HCT116 (cell line): ENCODE data around the gene COA7. TPM values are rescaled to one million over a fixed set of nuclear protein-coding genes. Genes with fewer than 3 reads are reported as not detected.

ENCODE experiments used
- ATAC-seq: fragments of 200-7000 bp; cut with Tn5 transposase; 2 replicates; pipeline ENCODE4 v1.9.1; 2020; ENCODE audit warnings: mild to moderate bottlenecking, moderate library complexity
- BruUV-seq: library from RNA; stranded (reverse); fragments of 400-500 nt; replicated peaks from 2 replicates; lab custom pipeline; 2021; lab: Mats Ljungman, UMichigan
- CTCF ChIA-PET: fragments of 300-600 bp; sonication (Branson Sonifier 250); formaldehyde crosslinking; loops from one replicate; lab custom pipeline; 2021; ENCODE audit warnings: antibody characterized with exemption; lab: Charles Lee
- POLR2A ChIA-PET: fragments of 300-600, 350-600 bp; sonication (Branson Sonifier 250); formaldehyde crosslinking; loops from one replicate; lab custom pipeline; 2021; ENCODE audit warnings: antibody characterized with exemption; lab: Charles Lee
- RAD21 ChIA-PET, 2 experiments: fragments of 300-600 bp; sonication (Branson Sonifier 250); formaldehyde crosslinking; loops; one replicate each; lab custom pipeline; 2023; ENCODE audit warnings: low total read pairs in 2 of 2; ENCODE audit not compliant: uncharacterized antibody in 2 of 2, unreplicated experiment in 2 of 2, low non-redundant PET in 1 of 2; lab: Charles Lee
- DNase-seq: peaks from one replicate; pipeline ENCODE4 v3.0.0-alpha.2; 2010; ENCODE audit warnings: low read depth, low spot score
- H2AFZ ChIP-seq: fragments of 200-600 bp; shearing (Covaris generic), sonication (generic); 2 replicates; pipeline ENCODE4 v1.6.1; 2017; ENCODE audit warnings: low read depth, mixed run types, mixed read lengths, antibody characterized with exemption, low read length; ENCODE audit not compliant: poor library complexity, severe bottlenecking
- H3K27ac ChIP-seq: 2 replicates; pipeline ENCODE4 v1.5.1; 2012; ENCODE audit warnings: low read depth, low read length
- H3K27me3 ChIP-seq: fragments of 200-600 bp; sonication (generic); 2 replicates; pipeline ENCODE4 v1.6.1; 2016; ENCODE audit warnings: mixed run types, low read length, mixed read lengths; ENCODE audit not compliant: insufficient read depth
- H3K36me3 ChIP-seq, 2 experiments: fragments of 200-500 bp in 1 of 2; fragments of 200-600 bp in 1 of 2; sonication (Bioruptor generic) in 1 of 2; sonication (generic) in 1 of 2; 2 replicates each; pipeline versions ENCODE4 v1.5.1 to v1.6.1; 2014 to 2016; ENCODE audit warnings: low read length in 2 of 2, inconsistent platforms in 1 of 2, mixed read lengths in 1 of 2, mixed run types in 1 of 2; ENCODE audit not compliant: insufficient read depth in 2 of 2, control insufficient read depth in 1 of 2
- H3K4me1 ChIP-seq, 2 experiments: fragments of 200-600 bp in 1 of 2; sonication (generic) in 1 of 2; 2 replicates each; pipeline versions ENCODE4 v1.5.1 to v1.6.1; 2012 to 2017; ENCODE audit warnings: low read length in 2 of 2, inconsistent platforms in 1 of 2, mild to moderate bottlenecking in 1 of 2, mixed read lengths in 1 of 2, mixed run types in 1 of 2, moderate library complexity in 1 of 2; ENCODE audit not compliant: insufficient read depth in 2 of 2, control insufficient read depth in 1 of 2
- H3K4me2 ChIP-seq: fragments of 200-600 bp; sonication (generic); 2 replicates; pipeline ENCODE4 v1.6.1; 2017; ENCODE audit warnings: mixed run types, low read length, mixed read lengths
- H3K4me3 ChIP-seq, 2 experiments: fragments of 200-600 bp in 1 of 2; sonication (generic) in 1 of 2; replicated peaks in 1 of 2; 2 replicates each; pipeline ENCODE4 v1.5.1; 2011 to 2016; ENCODE audit warnings: low read length in 2 of 2, control low read depth in 1 of 2, low read depth in 1 of 2, mild to moderate bottlenecking in 1 of 2, mixed read lengths in 1 of 2, mixed run types in 1 of 2
- H3K79me2 ChIP-seq: fragments of 200-600 bp; sonication (generic); 2 replicates; pipeline ENCODE4 v1.6.1; 2017; ENCODE audit warnings: mild to moderate bottlenecking, mixed run types, low read length, moderate library complexity, mixed read lengths; ENCODE audit not compliant: insufficient read depth
- H3K9ac ChIP-seq: fragments of 200-600 bp; sonication (generic); 2 replicates; pipeline ENCODE4 v1.6.1; 2016; ENCODE audit warnings: low read length, mixed read lengths
- H3K9me2 ChIP-seq: fragments of 200-600 bp; sonication (generic), shearing (Covaris generic); 2 replicates; pipeline ENCODE4 v1.6.1; 2017; ENCODE audit warnings: mixed run types, mild to moderate bottlenecking, moderate library complexity; ENCODE audit not compliant: insufficient read depth
- H3K9me3 ChIP-seq, 2 experiments: fragments of 200-500 bp in 1 of 2; fragments of 200-600 bp in 1 of 2; sonication (Bioruptor generic) in 1 of 2; sonication (generic) in 1 of 2; 2 replicates each; pipeline ENCODE4 v1.6.1; 2014 to 2017; ENCODE audit warnings: low read length in 2 of 2, mixed read lengths in 2 of 2, inconsistent platforms in 1 of 2, low read depth in 1 of 2, mild to moderate bottlenecking in 1 of 2, mixed run types in 1 of 2, moderate library complexity in 1 of 2; ENCODE audit not compliant: control insufficient read depth in 1 of 2, insufficient read depth in 1 of 2
- H4K20me1 ChIP-seq: fragments of 200-600 bp; sonication (generic), shearing (Covaris generic); 2 replicates; pipeline ENCODE4 v1.6.1; 2017; ENCODE audit warnings: mixed run types, mild to moderate bottlenecking, moderate library complexity; ENCODE audit not compliant: insufficient read depth
- ATF3 ChIP-seq: IDR thresholded peaks from 2 replicates; pipeline ENCODE4 v1.6.1; 2012
- CBX3 ChIP-seq: IDR thresholded peaks from 2 replicates; pipeline ENCODE4 v1.6.1; 2012; ENCODE audit warnings: low read depth
- CEBPB ChIP-seq: IDR thresholded peaks from 2 replicates; pipeline ENCODE4 v1.6.1; 2012; ENCODE audit warnings: low read depth
- EGR1 ChIP-seq: IDR thresholded peaks from 2 replicates; pipeline ENCODE4 v1.6.1; 2012; ENCODE audit warnings: low read depth
- ELF1 ChIP-seq: IDR thresholded peaks from 2 replicates; pipeline ENCODE4 v1.6.1; 2012; ENCODE audit warnings: low read depth, borderline replicate concordance
- EZH2 ChIP-seq: fragments of 200-600 bp; sonication (generic); IDR thresholded peaks from 2 replicates; pipeline ENCODE4 v1.6.1; 2017; ENCODE audit warnings: antibody characterized with exemption, mixed run types
- EZH2phosphoT487 ChIP-seq: fragments of 200-600 bp; IDR thresholded peaks from 2 replicates; pipeline ENCODE4 v1.6.1; 2018; ENCODE audit warnings: antibody characterized with exemption, borderline replicate concordance
- JUND ChIP-seq: IDR thresholded peaks from 2 replicates; pipeline ENCODE4 v1.6.1; 2012
- MAX ChIP-seq: IDR thresholded peaks from 2 replicates; pipeline ENCODE4 v1.6.1; 2012
- POLR2A ChIP-seq: IDR thresholded peaks from 2 replicates; pipeline ENCODE4 v1.7.0; 2011; ENCODE audit warnings: borderline replicate concordance; ENCODE audit not compliant: insufficient read depth, insufficient read length; ENCODE audit errors: extremely low read depth
- POLR2AphosphoS5 ChIP-seq: IDR thresholded peaks from 2 replicates; pipeline ENCODE4 v1.6.1; 2011; ENCODE audit warnings: mild to moderate bottlenecking, low read depth, low read length, moderate library complexity
- RAD21 ChIP-seq: IDR thresholded peaks from 2 replicates; pipeline ENCODE4 v1.6.1; 2012; ENCODE audit warnings: low read depth, mild to moderate bottlenecking
- SP1 ChIP-seq: IDR thresholded peaks from 2 replicates; pipeline ENCODE4 v1.6.1; 2012; ENCODE audit warnings: low read depth
- SRF ChIP-seq: IDR thresholded peaks from 2 replicates; pipeline ENCODE4 v1.6.1; 2012; ENCODE audit warnings: low read depth
- TCF7L2 ChIP-seq: IDR thresholded peaks from 2 replicates; pipeline ENCODE4 v1.7.0; 2011; ENCODE audit warnings: borderline replicate concordance, inconsistent platforms; ENCODE audit not compliant: insufficient read depth, insufficient read length; ENCODE audit errors: extremely low read depth
- ZFX ChIP-seq: fragments of 450-650 bp; IDR thresholded peaks from 2 replicates; pipeline ENCODE4 v1.6.1; 2017
- intact Hi-C: fragments of 100-400 bp; cut with micrococcal nuclease; formaldehyde crosslinking; loops from 2 replicates; pipeline ENCODE4 v1.10.0; 2022
- total RNA-seq: library from RNA; stranded (reverse); gene quantifications from one replicate; pipeline ENCODE4 v1.2.1, GENCODE V29; 2021; ENCODE audit not compliant: unreplicated experiment
- TF ChIP-seq, protein P1 (sequence below): IDR thresholded peaks from 2 replicates; pipeline ENCODE4 v1.6.1; 2012; ENCODE audit warnings: low read depth
- TF ChIP-seq, protein P2 (sequence below): IDR thresholded peaks from 2 replicates; pipeline ENCODE4 v1.6.1; 2011; ENCODE audit warnings: mild to moderate bottlenecking, low read length, moderate library complexity; ENCODE audit not compliant: insufficient replicate concordance; ENCODE audit errors: extremely low read depth
- TF ChIP-seq, protein P3 (sequence below), 3 experiments: fragments of 200-600 bp in 1 of 3; sonication (generic) in 1 of 3; IDR thresholded peaks in 2 of 3; conservative IDR thresholded peaks in 1 of 3; 2 replicates each; pipeline ENCODE4 v1.5.1; 2012 to 2017; ENCODE audit warnings: low read depth in 2 of 3, low read length in 2 of 3, antibody characterized with exemption in 1 of 3, borderline replicate concordance in 1 of 3, control low read depth in 1 of 3, mild to moderate bottlenecking in 1 of 3, mixed read lengths in 1 of 3, mixed run types in 1 of 3, moderate library complexity in 1 of 3; ENCODE audit not compliant: insufficient read depth in 1 of 3

The COA7 gene
- total RNA-seq, 1 experiment from 2014 or later, result 43.6 TPM

- TF ChIP-seq EZH2, result no peak
- TF ChIP-seq, protein P1, sequence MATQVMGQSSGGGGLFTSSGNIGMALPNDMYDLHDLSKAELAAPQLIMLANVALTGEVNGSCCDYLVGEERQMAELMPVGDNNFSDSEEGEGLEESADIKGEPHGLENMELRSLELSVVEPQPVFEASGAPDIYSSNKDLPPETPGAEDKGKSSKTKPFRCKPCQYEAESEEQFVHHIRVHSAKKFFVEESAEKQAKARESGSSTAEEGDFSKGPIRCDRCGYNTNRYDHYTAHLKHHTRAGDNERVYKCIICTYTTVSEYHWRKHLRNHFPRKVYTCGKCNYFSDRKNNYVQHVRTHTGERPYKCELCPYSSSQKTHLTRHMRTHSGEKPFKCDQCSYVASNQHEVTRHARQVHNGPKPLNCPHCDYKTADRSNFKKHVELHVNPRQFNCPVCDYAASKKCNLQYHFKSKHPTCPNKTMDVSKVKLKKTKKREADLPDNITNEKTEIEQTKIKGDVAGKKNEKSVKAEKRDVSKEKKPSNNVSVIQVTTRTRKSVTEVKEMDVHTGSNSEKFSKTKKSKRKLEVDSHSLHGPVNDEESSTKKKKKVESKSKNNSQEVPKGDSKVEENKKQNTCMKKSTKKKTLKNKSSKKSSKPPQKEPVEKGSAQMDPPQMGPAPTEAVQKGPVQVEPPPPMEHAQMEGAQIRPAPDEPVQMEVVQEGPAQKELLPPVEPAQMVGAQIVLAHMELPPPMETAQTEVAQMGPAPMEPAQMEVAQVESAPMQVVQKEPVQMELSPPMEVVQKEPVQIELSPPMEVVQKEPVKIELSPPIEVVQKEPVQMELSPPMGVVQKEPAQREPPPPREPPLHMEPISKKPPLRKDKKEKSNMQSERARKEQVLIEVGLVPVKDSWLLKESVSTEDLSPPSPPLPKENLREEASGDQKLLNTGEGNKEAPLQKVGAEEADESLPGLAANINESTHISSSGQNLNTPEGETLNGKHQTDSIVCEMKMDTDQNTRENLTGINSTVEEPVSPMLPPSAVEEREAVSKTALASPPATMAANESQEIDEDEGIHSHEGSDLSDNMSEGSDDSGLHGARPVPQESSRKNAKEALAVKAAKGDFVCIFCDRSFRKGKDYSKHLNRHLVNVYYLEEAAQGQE, result no peak
- no peak for TF ChIP-seq POLR2A
- TF ChIP-seq ATF3, result no peak
- TF ChIP-seq EGR1, result no peak
- no peak for TF ChIP-seq ELF1
- TF ChIP-seq SRF, result no peak
- no peak for TF ChIP-seq POLR2AphosphoS5
- TF ChIP-seq SP1, result no peak
- no peak for TF ChIP-seq TCF7L2
- no peak for TF ChIP-seq MAX
- TF ChIP-seq, protein P2, sequence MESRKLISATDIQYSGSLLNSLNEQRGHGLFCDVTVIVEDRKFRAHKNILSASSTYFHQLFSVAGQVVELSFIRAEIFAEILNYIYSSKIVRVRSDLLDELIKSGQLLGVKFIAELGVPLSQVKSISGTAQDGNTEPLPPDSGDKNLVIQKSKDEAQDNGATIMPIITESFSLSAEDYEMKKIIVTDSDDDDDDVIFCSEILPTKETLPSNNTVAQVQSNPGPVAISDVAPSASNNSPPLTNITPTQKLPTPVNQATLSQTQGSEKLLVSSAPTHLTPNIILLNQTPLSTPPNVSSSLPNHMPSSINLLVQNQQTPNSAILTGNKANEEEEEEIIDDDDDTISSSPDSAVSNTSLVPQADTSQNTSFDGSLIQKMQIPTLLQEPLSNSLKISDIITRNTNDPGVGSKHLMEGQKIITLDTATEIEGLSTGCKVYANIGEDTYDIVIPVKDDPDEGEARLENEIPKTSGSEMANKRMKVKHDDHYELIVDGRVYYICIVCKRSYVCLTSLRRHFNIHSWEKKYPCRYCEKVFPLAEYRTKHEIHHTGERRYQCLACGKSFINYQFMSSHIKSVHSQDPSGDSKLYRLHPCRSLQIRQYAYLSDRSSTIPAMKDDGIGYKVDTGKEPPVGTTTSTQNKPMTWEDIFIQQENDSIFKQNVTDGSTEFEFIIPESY, result no peak
- no peak for TF ChIP-seq RAD21
- no peak for TF ChIP-seq JUND
- TF ChIP-seq ZFX, result no peak
- no peak for TF ChIP-seq EZH2phosphoT487
- TF ChIP-seq, protein P3, sequence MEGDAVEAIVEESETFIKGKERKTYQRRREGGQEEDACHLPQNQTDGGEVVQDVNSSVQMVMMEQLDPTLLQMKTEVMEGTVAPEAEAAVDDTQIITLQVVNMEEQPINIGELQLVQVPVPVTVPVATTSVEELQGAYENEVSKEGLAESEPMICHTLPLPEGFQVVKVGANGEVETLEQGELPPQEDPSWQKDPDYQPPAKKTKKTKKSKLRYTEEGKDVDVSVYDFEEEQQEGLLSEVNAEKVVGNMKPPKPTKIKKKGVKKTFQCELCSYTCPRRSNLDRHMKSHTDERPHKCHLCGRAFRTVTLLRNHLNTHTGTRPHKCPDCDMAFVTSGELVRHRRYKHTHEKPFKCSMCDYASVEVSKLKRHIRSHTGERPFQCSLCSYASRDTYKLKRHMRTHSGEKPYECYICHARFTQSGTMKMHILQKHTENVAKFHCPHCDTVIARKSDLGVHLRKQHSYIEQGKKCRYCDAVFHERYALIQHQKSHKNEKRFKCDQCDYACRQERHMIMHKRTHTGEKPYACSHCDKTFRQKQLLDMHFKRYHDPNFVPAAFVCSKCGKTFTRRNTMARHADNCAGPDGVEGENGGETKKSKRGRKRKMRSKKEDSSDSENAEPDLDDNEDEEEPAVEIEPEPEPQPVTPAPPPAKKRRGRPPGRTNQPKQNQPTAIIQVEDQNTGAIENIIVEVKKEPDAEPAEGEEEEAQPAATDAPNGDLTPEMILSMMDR (IDR thresholded peaks at IDR 0.05 in 2 of 3, conservative IDR thresholded peaks at IDR 0.05 in 1 of 3; ENCODE audit: borderline replicate concordance in 1 of 3, insufficient read depth in 1 of 3, low read depth in 2 of 3, low read length in 2 of 3), result no peak
- no peak for TF ChIP-seq CEBPB
- TF ChIP-seq CBX3, result no peak
- H3K4me2 ChIP-seq, result no peak overlapping the region
- H3K4me3 ChIP-seq, result no peak overlapping the region
- H3K27ac ChIP-seq, result no peak overlapping the region
- DNase-seq (no peak), ATAC-seq (no peak)
- H3K9ac ChIP-seq, result no peak overlapping the region
- no TSS peak for BruUV-seq
- H3K79me2 ChIP-seq, result no peaks in the 10 kb centered on the region
- no peaks in the 10 kb centered on the region for H4K20me1 ChIP-seq
- CTCF ChIA-PET, result no interaction called here
- H3K27me3 ChIP-seq, result no peaks in the 10 kb centered on the region
- RAD21 ChIA-PET, result no interaction called here
- no peaks in the 10 kb centered on the region for H3K9me3 ChIP-seq
- no peaks in the 10 kb centered on the region for H3K9me2 ChIP-seq
- intact Hi-C loops, result no loop called here
- no peak overlapping the region for H2AFZ ChIP-seq
- H3K36me3 ChIP-seq, result no peaks in the 10 kb centered on the region
- POLR2A ChIA-PET, result interaction anchor here (0.7 kb wide), 1 partner anchor 1939 kb away, joined by 4 read pairs; no protein-coding TSS in a partner anchor
- peaks cover 7 to 12% of the 10 kb centered on the region in 2 experiments; a peak in 3 of 4 replicates for H3K4me1 ChIP-seq
Measured at GRCh38 chr1:52669696-52670095, 28.5 kb downstream of the COA7 start.
